BLaER1 (cell line): ENCODE results near the gene LRRN3.

Source experiments
- H3K27ac ChIP-seq: shearing (Covaris generic); formaldehyde crosslinking; 2 replicates; pipeline ENCODE4 v1.8.1; 2022
- H3K27me3 ChIP-seq: shearing (Covaris generic); formaldehyde crosslinking; 2 replicates; pipeline ENCODE4 v1.8.1; 2022
- H3K36me3 ChIP-seq: shearing (Covaris generic); formaldehyde crosslinking; 2 replicates; pipeline ENCODE4 v1.8.1; 2022
- H3K4me1 ChIP-seq: shearing (Covaris generic); formaldehyde crosslinking; 2 replicates; pipeline ENCODE4 v1.8.1; 2022
- H3K4me2 ChIP-seq: shearing (Covaris generic); formaldehyde crosslinking; 2 replicates; pipeline ENCODE4 v1.8.1; 2022
- H3K4me3 ChIP-seq: shearing (Covaris generic); formaldehyde crosslinking; 2 replicates; pipeline ENCODE4 v1.8.1; 2022
- H3K9ac ChIP-seq: shearing (Covaris generic); formaldehyde crosslinking; 2 replicates; pipeline ENCODE4 v1.8.1; 2022
- H3K9me3 ChIP-seq: shearing (Covaris generic); formaldehyde crosslinking; 2 replicates; pipeline ENCODE4 v1.8.1; 2022
- H4K20me1 ChIP-seq: shearing (Covaris generic); formaldehyde crosslinking; 2 replicates; pipeline ENCODE4 v1.8.1; 2022
- Cebpa-rat ChIP-seq: shearing (Covaris generic); IDR thresholded peaks from 2 replicates; pipeline ENCODE4 v1.8.1; 2022

Gene LRRN3

DNA sequence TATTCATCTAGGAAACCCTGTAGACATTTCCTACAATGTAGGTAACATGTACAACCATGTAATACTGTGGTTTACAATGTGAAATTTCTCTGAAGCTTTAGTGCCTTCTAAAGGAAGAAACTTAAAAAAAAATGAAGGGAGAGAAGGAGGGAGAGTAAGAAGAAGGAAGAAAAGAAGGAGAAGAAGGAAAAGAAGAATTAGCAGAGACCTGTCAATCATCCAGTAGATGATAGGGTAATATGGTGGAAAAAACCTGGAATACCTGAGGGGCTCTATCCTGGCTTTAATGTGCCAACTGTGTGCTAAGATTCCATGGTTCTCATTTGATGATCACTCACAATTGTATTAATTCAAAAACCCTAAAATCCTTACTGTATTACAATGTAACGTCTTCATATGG is 2.6 kb upstream of the LRRN3 start:
- Histone ChIP-seq H3K27ac (no peak overlapping the region), H3K4me1 (peaks cover 17% of the 10 kb centered on the region), H3K4me2 (no peak overlapping the region), H3K9ac (no peak overlapping the region), H3K9me3 (no peaks in the 10 kb centered on the region), H4K20me1 (no peaks in the 10 kb centered on the region), H3K36me3 (no peaks in the 10 kb centered on the region), H3K4me3 (no peak overlapping the region), H3K27me3 (no peaks in the 10 kb centered on the region)
- TF ChIP-seq Cebpa-rat, result no peak

DNA sequence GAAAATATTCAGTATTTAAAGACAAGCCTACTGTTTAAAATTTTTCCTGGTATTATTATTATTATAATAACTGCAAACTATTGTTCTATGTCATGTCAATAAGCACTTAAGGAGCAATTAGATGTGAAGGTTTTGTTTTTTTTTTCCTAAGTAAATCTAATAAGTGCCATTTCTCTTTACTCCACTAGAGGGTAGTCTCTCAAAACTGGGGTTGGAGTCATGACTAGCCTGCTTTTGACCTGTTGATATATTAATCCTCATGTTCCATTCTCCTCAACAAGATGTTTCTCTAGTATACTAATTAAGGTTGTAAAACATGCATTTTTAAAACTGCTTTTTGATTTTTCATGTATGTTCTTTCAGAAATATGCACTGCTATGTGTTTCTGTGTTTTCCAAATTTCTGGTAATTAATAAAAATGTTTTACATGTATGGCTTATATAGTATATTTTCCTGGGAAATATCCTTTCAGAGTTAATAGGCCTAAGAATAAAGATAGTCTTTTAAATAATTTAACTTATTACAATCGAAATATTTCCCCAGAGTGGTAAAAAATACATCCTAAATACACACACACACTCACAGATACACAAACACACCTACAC is 1.0 kb upstream of the LRRN3 start:
- Histone ChIP-seq H3K4me1 (peaks cover 1% of the 10 kb centered on the region; the same call in 1 of the 2 replicates), H3K4me3 (no peak overlapping the region), H3K27ac (no peak overlapping the region), H3K9me3 (no peaks in the 10 kb centered on the region), H3K9ac (no peak overlapping the region), H4K20me1 (no peaks in the 10 kb centered on the region), H3K36me3 (no peaks in the 10 kb centered on the region), H3K27me3 (no peaks in the 10 kb centered on the region), H3K4me2 (no peak overlapping the region)
- TF ChIP-seq Cebpa-rat, result no peak

DNA sequence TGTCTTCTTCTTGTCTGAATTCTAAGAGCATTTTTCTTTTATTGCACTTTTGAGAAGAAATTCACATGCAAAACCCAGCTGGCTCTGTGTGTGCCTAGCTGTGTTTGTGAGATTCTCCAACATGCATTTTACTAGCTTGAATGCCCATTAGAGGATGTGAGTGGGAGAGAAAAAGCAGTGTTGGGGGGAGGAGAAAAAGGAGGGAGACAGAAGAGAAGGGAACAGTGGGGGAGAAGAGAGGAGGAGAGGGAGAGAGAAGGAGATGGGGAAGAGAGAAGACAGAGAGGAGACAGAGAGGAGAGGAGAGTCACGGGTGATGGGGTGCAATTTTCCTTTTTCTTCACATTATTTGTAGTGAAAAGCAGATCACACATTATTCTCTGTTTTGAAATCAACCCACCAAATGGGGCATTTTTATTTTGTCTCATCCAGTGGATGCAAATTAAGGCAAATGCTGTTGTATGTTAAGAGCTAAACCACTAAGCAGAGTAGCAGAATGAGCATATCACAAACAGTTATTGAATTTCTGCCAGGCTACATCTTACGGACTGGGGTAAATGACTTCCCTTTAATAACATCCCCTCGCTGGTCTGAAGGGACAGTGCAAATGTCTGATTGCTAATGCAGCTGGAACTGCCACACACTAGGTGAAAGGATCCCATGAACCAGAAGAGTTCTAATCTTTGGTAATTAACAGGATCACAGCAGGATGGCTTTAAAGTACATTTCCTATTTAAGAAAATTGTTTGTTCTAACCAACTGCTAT is 849 bp downstream of the LRRN3 start:
- Histone ChIP-seq H3K9me3 (no peaks in the 10 kb centered on the region), H3K27ac (no peak overlapping the region), H3K9ac (no peak overlapping the region), H3K36me3 (no peaks in the 10 kb centered on the region), H3K4me1 (no peaks in the 10 kb centered on the region), H3K4me2 (no peak overlapping the region), H3K27me3 (no peaks in the 10 kb centered on the region), H3K4me3 (no peak overlapping the region), H4K20me1 (no peaks in the 10 kb centered on the region)
- no peak for TF ChIP-seq Cebpa-rat

DNA sequence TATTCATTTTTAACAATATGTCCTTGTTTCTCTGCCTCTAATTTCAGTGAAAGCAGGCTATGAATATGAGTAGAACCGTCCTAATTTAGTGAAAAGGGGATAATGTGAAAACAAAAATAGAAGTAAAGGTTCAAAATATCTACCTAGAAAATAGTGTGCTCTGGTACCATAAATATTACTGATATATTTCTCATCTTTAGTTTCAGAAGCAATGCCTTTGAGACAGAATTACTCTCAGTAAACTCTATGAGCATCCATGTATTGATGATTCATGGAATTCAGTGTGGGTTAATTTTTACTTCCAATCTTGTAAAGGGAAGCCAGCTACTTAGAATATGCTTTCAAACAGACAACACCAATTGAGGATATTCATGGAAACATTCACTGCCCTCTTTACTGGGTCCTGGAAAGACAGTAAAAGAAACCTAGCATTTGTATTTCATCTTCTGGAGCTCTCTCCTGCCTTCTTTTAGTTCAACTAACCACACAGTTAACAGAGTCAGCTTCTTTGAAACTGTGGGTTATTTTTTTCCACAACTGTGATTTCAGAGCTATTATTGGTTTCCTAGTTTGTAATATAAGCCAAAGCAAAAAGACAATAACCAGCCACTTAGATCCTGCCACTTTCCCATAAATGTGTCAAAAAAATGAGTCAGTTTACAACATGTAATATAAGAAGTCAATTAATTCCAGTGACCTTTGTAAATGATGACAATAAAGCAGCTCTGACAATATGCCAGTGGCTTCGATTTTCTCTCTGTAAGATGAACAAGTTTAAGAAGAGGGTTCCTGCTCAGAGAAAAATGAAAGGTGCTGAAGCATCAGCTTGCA is 1.7 kb downstream of the LRRN3 start:
- Histone ChIP-seq H3K4me1 (no peaks in the 10 kb centered on the region), H3K27me3 (no peaks in the 10 kb centered on the region)

DNA sequence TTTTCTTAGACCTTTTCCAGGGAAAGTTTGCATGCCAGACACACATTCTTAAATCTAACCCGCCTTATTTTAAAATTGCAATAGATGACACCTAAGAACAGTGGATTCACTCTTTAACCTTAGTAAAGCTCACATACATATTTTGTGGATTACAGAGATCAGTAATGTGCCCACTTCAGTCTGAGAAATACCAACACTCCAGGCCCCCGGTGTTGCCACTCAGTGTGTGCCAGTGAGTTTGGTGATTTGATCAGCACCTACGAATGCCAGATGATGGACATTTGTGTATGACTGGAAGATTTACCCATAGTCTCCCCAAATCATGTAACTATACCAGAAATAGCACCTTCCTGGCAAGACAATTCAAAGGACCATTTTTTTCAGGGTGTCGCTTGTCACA is 2.6 kb downstream of the LRRN3 start:
- no peaks in the 10 kb centered on the region for H3K4me1 ChIP-seq
- TF ChIP-seq Cebpa-rat, result no peak
- H3K27ac ChIP-seq, result no peak overlapping the region
- no peaks in the 10 kb centered on the region for H3K36me3 ChIP-seq
- H3K4me2 ChIP-seq, result no peak overlapping the region
- no peaks in the 10 kb centered on the region for H3K27me3 ChIP-seq
- H3K4me3 ChIP-seq, result no peak overlapping the region
- H3K9me3 ChIP-seq, result no peaks in the 10 kb centered on the region
- no peaks in the 10 kb centered on the region for H4K20me1 ChIP-seq
- H3K9ac ChIP-seq, result no peak overlapping the region

More for the DNA sequence above, 1.7 kb downstream of the LRRN3 start:
- Histone ChIP-seq H3K9ac (no peak overlapping the region), H3K27ac (no peak overlapping the region), H3K9me3 (no peaks in the 10 kb centered on the region), H3K4me3 (no peak overlapping the region), H4K20me1 (no peaks in the 10 kb centered on the region), H3K4me2 (no peak overlapping the region), H3K36me3 (no peaks in the 10 kb centered on the region)
- no peak for TF ChIP-seq Cebpa-rat

DNA sequence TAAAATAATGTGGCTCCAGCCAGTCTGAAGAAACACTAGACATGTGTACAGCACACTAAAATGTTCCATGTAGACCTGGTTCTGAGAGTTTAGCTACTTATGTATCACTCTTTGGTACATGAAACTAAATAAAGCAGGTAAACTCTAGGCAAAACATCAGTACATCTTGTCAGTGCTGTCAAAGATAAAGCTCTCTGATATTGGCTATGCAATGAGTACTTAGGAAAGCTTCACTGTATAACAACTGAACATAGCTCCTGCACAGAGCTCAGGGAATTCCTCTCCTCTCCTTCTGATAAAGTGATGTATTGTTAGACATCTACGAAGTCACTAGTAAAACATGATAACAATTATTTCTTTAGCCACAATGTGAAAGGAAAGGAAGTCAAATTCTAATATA is 3.5 kb downstream of the LRRN3 start:
- H3K4me2 ChIP-seq, result no peak overlapping the region
- no peaks in the 10 kb centered on the region for H3K4me1 ChIP-seq

DNA sequence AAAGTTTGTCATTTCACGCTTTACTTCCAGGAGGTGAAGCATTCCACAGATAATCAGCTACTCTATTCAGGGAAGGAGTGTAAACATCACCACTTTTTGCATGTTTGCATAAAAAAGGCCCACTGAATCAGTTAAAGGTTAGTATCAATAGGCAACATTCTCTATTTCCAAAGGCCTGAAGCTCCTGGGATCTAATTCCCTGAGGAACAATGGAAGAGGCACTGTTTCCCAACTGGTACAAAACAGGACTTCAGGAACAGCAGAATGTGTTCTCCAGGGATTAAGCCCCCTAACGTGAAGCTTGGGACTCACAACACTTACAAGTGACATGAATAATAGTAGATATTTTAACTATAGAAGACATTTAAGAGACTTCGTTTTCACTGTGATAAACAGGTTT is 6.1 kb downstream of the LRRN3 start:
- no peaks in the 10 kb centered on the region for H3K4me1 ChIP-seq
- no peaks in the 10 kb centered on the region for H4K20me1 ChIP-seq
- H3K9ac ChIP-seq, result no peak overlapping the region
- H3K9me3 ChIP-seq, result no peaks in the 10 kb centered on the region
- H3K4me3 ChIP-seq, result no peak overlapping the region
- no peak overlapping the region for H3K27ac ChIP-seq
- H3K36me3 ChIP-seq, result no peaks in the 10 kb centered on the region
- no peak overlapping the region for H3K4me2 ChIP-seq
- no peaks in the 10 kb centered on the region for H3K27me3 ChIP-seq
- no peak for TF ChIP-seq Cebpa-rat

More for the DNA sequence above, 3.5 kb downstream of the LRRN3 start:
- Histone ChIP-seq H3K9ac (no peak overlapping the region), H4K20me1 (no peaks in the 10 kb centered on the region), H3K4me3 (no peak overlapping the region), H3K27ac (no peak overlapping the region), H3K36me3 (no peaks in the 10 kb centered on the region), H3K9me3 (no peaks in the 10 kb centered on the region), H3K27me3 (no peaks in the 10 kb centered on the region)
- no peak for TF ChIP-seq Cebpa-rat

DNA sequence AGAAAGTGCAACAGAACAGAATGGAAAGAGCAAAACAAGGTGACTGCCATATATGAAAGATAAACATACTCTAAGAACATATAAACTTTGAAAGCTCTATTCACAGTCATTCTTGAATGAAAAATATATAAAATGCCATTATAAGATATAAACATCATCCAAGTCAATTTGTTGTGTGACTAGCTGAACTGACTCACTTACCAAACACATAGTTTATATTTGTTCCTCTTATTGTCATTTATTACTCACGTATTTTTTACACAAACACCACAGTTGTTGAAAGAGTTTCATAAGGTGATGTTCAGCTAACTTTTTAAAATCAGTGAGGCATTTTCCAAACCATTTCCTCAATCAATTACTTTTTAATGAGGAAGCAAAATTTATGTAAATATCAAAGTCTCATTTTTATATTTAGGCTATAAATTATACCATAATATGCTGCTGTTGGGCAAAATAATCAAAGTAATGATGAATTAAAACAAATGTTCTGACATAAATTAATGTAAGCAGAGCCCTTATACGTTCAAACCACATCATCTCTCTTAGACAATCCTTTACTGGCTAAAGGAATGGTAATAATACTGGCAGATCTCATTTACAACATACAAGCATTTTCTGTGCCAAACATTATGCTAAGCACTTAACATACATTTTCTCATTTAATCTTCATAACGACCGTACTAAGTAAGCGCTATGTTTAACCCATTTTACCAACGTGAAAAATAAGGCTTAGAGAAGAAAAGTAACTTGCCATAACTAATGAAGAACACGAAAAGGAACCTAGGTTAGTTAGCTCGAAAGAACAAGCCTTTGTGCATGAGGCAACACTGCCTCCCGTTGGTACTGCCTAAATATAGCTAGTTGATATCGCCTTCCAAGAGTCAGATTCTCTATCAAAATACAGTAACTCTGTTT is 7.3 kb downstream of the LRRN3 start:
- Histone ChIP-seq H3K27me3 (no peaks in the 10 kb centered on the region), H3K9ac (no peak overlapping the region), H3K4me2 (no peak overlapping the region)

DNA sequence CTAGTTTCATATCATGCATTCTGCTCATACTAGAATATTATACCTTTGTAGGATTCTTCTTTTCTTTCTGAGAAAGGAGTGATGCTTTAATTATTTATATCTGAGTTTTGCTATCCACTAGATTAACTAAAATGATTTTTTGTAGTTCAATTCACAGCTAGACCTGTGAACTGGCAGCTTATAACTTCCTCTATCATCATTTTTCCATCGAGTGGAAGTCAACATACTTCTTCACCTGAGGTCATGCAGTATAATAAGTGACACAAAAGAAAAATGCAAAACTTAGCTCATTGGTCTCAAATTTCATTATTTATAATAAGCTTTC is 8.0 kb downstream of the LRRN3 start:
- H3K9ac ChIP-seq, result no peak overlapping the region
- TF ChIP-seq Cebpa-rat, result no peak
- no peaks in the 10 kb centered on the region for H3K36me3 ChIP-seq
- no peak overlapping the region for H3K27ac ChIP-seq
- no peaks in the 10 kb centered on the region for H4K20me1 ChIP-seq
- no peaks in the 10 kb centered on the region for H3K9me3 ChIP-seq
- H3K27me3 ChIP-seq, result no peaks in the 10 kb centered on the region
- no peak overlapping the region for H3K4me3 ChIP-seq
- H3K4me1 ChIP-seq, result no peaks in the 10 kb centered on the region
- no peak overlapping the region for H3K4me2 ChIP-seq

More for the DNA sequence above, 7.3 kb downstream of the LRRN3 start:
- Histone ChIP-seq H3K36me3 (no peaks in the 10 kb centered on the region), H3K4me3 (no peak overlapping the region), H4K20me1 (no peaks in the 10 kb centered on the region), H3K9me3 (no peaks in the 10 kb centered on the region), H3K27ac (no peak overlapping the region), H3K4me1 (no peaks in the 10 kb centered on the region)
- TF ChIP-seq Cebpa-rat, result no peak
